ENCODE measurements around the gene KRT85.

The KRT85 gene

GRCh38 chr12:52336641-52337040 lies 30.6 kb downstream of the KRT85 start:
- H3K9me2 ChIP-seq (ENCODE audit: low read depth, low read length) = no peaks in the 10 kb centered on the region
- no peak overlapping the region for H3K4me3 ChIP-seq (ENCODE audit: low read depth, low read length, poor library complexity, severe bottlenecking)
- H3K4me1 ChIP-seq (ENCODE audit: insufficient read depth, low read length, severe bottlenecking) = no peaks in the 10 kb centered on the region
- no peaks in the 10 kb centered on the region; the same call in 1 of the 2 replicates for H3F3A ChIP-seq (ENCODE audit: insufficient read depth, low read length)
- H3K9me3 ChIP-seq (ENCODE audit: low read length) = no peaks in the 10 kb centered on the region; the same call in 1 of the 2 replicates
- no peaks in the 10 kb centered on the region for H3K79me2 ChIP-seq (ENCODE audit: insufficient read depth, low read length)
- no peaks in the 10 kb centered on the region for H3K36me3 ChIP-seq (ENCODE audit: insufficient read depth, low read length)
- H3K27me3 ChIP-seq (ENCODE audit: insufficient read depth, low read length) = peaks cover 4% of the 10 kb centered on the region; the same call in 1 of the 2 replicates
- TF ChIP-seq CTCF (IDR thresholded peaks at IDR 0.05; ENCODE audit: low read length) = no peak
- no peak for TF ChIP-seq EZH2 (IDR thresholded peaks at IDR 0.05; ENCODE audit: borderline replicate concordance, low read length)
- H2AFZ ChIP-seq (ENCODE audit: low read length) = no peak overlapping the region
- no peak overlapping the region for H3K4me2 ChIP-seq (ENCODE audit: low read length)
- H3K27ac ChIP-seq (ENCODE audit: low read depth, low read length, poor library complexity, severe bottlenecking) = no peak overlapping the region
- H3K9ac ChIP-seq (ENCODE audit: low read length) = no peak overlapping the region
- no peaks in the 10 kb centered on the region for H4K20me1 ChIP-seq (ENCODE audit: insufficient read depth, low read length)

GRCh38 chr12:52335598-52336262 lies 31.6 kb downstream of the KRT85 start:
- no peak overlapping the region for H3K9ac ChIP-seq (ENCODE audit: low read length)
- no peaks in the 10 kb centered on the region for H3K4me1 ChIP-seq (ENCODE audit: insufficient read depth, low read length, severe bottlenecking)
- H3K9me3 ChIP-seq (ENCODE audit: low read length) = no peaks in the 10 kb centered on the region; the same call in 1 of the 2 replicates
- H3K27ac ChIP-seq (ENCODE audit: low read depth, low read length, poor library complexity, severe bottlenecking) = no peak overlapping the region
- no peaks in the 10 kb centered on the region for H3K9me2 ChIP-seq (ENCODE audit: low read depth, low read length)
- no peak overlapping the region for H3K4me3 ChIP-seq (ENCODE audit: low read depth, low read length, poor library complexity, severe bottlenecking)
- H2AFZ ChIP-seq (ENCODE audit: low read length) = no peak overlapping the region
- TF ChIP-seq CTCF (IDR thresholded peaks at IDR 0.05; ENCODE audit: low read length) = no peak
- no peaks in the 10 kb centered on the region for H3K36me3 ChIP-seq (ENCODE audit: insufficient read depth, low read length)
- no peaks in the 10 kb centered on the region for H3K79me2 ChIP-seq (ENCODE audit: insufficient read depth, low read length)
- no peak overlapping the region for H3K4me2 ChIP-seq (ENCODE audit: low read length)
- peaks cover 4% of the 10 kb centered on the region; the same call in 1 of the 2 replicates for H3K27me3 ChIP-seq (ENCODE audit: insufficient read depth, low read length)
- no peaks in the 10 kb centered on the region; the same call in 1 of the 2 replicates for H3F3A ChIP-seq (ENCODE audit: insufficient read depth, low read length)
- H4K20me1 ChIP-seq (ENCODE audit: insufficient read depth, low read length) = no peaks in the 10 kb centered on the region

GRCh38 chr12:52334185-52334584 lies 33.1 kb downstream of the KRT85 start:
- H3K9me3 ChIP-seq (ENCODE audit: low read length) = no peaks in the 10 kb centered on the region; the same call in 1 of the 2 replicates
- H3F3A ChIP-seq (ENCODE audit: insufficient read depth, low read length) = no peaks in the 10 kb centered on the region; the same call in 1 of the 2 replicates
- H3K27ac ChIP-seq (ENCODE audit: low read depth, low read length, poor library complexity, severe bottlenecking) = no peak overlapping the region
- H2AFZ ChIP-seq (ENCODE audit: low read length) = no peak overlapping the region
- H3K4me2 ChIP-seq (ENCODE audit: low read length) = no peak overlapping the region
- H3K9me2 ChIP-seq (ENCODE audit: low read depth, low read length) = no peaks in the 10 kb centered on the region
- no peak for TF ChIP-seq CTCF (IDR thresholded peaks at IDR 0.05; ENCODE audit: low read length)
- TF ChIP-seq EZH2 (IDR thresholded peaks at IDR 0.05; ENCODE audit: borderline replicate concordance, low read length) = no peak
- no peak overlapping the region for H3K4me3 ChIP-seq (ENCODE audit: low read depth, low read length, poor library complexity, severe bottlenecking)
- H3K9ac ChIP-seq (ENCODE audit: low read length) = no peak overlapping the region
- peaks cover 4% of the 10 kb centered on the region; the same call in 1 of the 2 replicates for H3K27me3 ChIP-seq (ENCODE audit: insufficient read depth, low read length)
- H3K79me2 ChIP-seq (ENCODE audit: insufficient read depth, low read length) = no peaks in the 10 kb centered on the region
- H4K20me1 ChIP-seq (ENCODE audit: insufficient read depth, low read length) = no peaks in the 10 kb centered on the region
- no peaks in the 10 kb centered on the region for H3K36me3 ChIP-seq (ENCODE audit: insufficient read depth, low read length)
- no peaks in the 10 kb centered on the region for H3K4me1 ChIP-seq (ENCODE audit: insufficient read depth, low read length, severe bottlenecking)

Data from OCI-LY1 (cell line).